Tongue (tissue), 2 donors: ENCODE results near the gene ITGA7. TPM values are rescaled to one million over a fixed set of nuclear protein-coding genes. Genes with fewer than 3 reads are reported as not detected.
"Not testable (repeated sequence)": the region's sequence is repeated elsewhere in the genome, so short reads cannot be mapped to it uniquely, and the experiment has no call there.

Source experiments
- DNase-seq: peaks from one replicate; pipeline ENCODE4 v3.0.0-alpha.2; 2015
- total RNA-seq: library from RNA; depleted of rRNA; stranded (reverse); fragments of >200 nt; gene quantifications from one replicate; pipeline ENCODE4 v1.2.3, GENCODE V29; 2014

The ITGA7 gene
- total RNA-seq, 1 donor from 2014 or later, result 278 TPM

DNA sequence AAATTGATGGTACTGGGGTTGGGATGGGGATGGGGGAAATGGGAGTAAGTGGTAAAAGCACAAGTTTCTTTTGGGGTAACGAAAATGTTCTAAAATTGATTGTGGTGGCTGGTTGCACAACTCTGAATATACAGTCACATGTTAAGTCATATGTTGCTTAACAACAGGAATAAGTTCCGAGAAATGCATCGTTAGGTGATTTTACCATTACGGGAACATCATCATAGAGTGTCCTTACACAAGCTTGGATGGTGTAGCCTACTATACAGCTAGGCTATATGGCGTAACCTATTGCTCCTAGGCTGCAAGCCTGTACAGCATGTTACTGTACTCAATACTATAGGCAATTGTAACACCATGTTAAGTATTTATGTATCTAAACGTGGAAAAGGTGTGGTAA, 31.0 kb downstream of the ITGA7 start:
- no peak for DNase-seq

DNA sequence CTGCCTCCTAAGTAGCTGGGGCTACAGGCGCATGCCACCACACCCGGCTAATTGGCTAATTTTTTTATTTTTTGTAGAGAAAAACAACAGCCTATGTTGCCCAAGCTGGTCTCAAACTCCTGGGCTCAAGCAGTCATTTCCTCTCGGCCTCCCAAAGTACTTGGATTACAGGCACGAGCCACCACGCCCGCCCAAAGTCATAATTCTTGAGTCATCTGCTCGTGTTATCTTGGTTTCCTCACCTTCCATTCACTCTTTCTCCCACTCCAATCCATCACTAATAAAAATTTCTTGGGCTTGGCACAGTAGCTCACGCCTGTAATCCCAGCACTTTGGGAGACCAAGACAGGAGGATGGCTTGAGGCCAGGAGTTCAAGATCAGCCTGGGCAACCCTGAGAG, 32.0 kb downstream of the ITGA7 start:
- no peak for DNase-seq

DNA sequence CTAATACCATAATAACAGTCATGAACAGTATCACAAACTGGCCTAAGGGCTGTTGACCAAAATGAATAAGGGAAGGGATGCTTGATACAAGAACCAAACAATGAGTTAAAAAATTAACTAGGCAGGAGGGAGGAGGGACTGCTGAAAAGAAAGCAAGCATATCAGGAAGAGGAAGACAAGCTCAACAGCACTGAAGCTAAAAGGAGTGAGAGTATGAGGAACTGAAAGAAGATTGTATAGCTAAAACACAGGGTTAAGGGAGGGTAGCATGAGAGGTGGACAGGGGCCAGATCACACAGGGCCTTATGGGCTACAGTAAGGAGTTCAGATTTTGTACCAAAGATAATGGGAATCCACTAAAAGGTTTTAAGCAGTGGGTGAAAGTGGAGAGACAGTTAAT, 34.1 kb downstream of the ITGA7 start:
- DNase-seq, result no peak

DNA sequence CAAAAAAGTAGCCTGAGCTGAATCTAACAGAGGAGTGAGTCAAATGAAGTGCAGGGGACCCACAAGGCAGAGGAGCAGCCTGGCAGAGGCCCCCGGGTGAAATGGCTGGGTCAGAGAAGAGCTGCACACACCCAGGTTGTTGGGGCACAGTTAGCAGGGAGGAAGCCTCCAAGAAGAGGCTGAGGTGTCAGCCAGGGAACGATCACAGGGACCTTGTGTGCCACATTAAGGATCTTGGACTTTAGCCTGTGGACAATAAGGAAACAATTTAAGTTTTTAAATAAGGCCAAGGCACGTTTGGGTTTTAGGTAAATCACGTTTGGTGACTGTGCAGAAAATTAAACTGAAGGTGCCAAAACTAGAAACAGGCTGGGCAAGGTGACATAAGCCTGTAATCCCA, 36.0 kb downstream of the ITGA7 start:
- DNase-seq, result no peak

DNA sequence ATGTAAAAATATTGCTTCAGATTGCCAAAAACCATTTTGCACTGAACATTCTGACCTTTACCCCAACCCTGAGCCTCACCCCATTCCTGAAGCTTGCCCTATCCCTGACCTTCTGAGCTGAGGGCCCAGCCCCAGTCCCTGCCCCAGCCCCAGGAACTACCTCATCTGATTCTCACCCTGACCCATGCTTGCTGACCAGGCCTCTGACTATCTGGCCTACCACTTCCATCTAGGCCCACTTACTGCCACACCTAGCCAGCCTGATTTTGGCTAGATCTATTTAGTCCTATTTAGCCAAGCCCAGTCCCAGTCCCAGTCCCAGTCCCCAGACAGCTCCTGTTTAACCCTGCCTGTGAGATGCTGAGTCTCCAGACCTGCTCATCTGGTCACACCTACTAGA, 37.4 kb downstream of the ITGA7 start:
- no peak for DNase-seq

DNA sequence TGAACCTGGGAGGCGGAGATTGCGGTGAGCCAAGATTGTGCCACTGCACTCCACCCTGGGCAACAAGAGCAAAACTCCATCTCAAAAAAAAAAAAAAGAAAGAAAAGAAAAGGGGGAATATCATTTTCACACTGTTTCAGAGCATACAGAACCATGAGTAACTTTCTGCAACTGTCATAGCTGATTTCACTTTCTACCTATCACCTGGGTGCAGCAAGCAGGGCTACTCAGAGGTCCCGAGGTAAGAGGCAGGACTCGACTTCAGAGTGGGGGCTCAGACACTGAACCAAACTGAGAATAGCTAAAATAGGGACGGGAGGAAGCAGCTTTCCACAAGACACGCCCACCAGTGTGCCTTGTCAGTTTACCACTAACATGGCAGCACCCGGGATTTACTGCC, 41.2 kb downstream of the ITGA7 start:
- no peak for DNase-seq

DNA sequence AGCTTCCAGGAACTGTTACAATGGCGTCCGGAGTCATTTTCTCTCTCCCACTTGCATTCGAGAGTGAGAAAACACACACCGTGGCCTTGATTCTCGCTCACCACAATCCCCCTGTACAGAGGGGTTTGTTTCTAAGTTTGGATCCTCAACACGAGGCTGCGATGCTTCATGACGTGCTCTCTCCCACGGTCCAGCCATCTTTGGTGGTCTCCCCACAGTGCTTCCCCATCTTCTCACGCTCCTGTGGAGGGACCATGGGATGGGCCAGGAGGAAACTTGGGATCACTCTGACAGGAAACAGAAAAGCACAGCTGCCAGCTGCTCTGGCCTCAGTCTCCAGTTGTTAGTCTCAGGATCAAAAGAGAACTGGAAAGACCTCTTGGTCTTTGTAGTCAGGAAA, 42.9 kb downstream of the ITGA7 start:
- DNase-seq, result no peak

DNA sequence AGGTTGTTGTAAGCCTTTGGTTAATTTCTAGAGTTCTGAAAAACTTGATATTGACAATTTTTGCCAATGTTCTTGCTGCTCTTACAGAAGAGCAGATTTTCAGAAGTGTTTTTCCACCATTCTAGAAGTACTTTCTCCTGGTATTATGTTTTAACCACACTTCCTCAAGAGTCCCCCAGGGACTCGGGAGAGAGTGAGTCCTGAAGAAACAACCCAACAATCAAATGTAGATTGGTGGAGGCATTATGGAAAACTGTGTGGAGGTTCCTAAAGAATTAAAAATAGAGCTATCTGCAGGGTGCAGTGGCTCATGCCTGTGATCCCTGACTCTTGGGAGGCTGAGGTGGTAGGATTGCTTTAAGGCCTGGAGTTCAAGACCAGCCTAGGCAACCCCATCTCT, 44.3 kb downstream of the ITGA7 start:
- DNase-seq, result no peak

DNA sequence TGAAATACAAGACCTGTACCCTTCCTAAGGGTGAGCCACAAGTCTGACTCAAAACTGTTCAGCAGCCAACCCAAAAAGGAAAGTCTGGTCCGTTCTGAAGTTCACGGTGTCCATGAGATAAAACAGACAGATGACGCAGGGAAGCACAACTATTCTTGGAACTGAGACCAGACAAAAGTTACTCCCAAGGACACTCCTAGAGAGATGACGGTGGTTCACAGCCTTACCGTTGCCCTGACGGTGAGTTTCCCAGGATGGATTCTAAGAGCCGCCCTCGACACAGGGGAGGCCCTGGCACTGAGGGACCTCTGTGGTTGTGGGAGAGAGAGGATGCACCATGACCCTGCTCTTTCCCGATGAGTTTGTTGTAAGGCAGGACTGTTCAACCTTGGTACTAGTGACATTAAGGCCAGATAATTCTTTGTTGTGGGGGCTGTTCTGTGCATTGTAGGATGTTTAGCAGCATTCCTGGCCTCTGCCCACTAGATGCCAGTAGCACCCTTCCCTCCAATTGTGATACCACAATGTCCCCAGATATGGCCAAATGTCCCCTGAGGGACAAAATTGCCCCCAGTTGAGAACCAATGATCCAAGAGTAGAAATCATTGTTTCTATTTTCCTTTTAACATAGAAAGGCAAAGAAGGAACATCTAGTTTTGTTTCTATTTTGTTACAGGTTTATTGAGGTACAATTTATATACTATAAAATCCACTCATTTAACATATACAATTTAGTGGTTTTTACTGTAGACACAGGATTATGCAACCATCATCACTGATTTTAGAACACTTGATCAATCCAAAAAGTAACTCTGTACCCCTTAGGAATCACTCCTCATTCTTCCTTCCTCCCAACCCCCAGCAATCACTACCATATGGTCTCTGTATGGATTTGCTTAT, 48.0 kb downstream of the ITGA7 start:
- DNase-seq, result peak; percentile 51

DNA sequence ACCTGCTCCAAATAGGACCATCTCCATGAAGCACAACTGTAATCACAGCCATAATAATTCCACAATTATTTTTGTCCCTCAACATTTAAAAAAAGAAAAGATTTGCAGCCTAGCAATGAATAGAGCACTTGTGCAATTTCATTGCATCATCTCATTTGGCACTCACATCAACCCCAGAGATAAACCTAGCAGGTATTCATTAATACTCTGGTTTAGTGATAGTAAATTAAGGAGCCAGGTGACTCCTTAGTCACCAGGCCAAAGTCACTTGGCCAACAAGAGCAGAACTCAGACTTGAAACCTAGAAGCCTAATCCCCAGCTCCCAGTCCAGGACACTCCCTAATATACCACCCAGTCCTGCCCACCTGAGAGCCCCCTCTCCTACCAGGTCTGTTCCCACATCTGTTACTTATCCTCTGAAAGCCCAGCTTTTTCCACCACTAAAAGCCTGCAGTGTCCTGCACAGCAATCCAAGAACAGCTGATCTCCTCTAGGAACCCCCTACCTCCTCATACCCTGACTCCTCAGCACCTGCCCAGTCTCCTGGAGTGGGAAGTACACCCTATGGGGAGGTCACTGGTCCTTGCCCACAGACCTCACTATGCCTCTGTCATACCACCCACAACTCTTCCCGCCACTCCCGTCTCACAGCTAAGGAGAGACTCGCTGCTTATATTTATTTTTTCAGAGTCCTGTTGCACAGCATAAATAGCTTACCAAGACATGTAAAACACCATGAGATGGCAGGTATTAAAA, 48.9 kb downstream of the ITGA7 start:
- DNase-seq, result no peak

DNA sequence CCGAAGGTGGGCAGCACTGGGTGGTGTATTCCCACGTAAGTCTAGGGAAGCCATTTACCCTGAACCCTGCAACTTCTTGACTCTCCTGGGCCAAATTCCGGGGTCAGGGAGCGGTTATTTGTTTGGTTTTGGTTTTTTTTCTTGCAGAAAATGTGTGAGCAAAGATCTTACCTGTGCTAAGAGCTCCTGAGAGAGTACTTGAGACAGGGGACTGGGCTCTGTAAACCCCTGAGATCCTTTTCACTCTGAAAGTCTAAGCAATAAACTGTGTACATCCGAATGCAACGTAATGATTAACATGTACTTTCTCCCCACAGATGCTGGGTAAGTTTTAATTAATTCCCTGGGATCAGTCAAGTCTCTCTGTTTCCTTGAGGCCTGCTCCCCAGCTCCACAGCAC, 49.5 kb downstream of the ITGA7 start:
- no peak for DNase-seq

DNA sequence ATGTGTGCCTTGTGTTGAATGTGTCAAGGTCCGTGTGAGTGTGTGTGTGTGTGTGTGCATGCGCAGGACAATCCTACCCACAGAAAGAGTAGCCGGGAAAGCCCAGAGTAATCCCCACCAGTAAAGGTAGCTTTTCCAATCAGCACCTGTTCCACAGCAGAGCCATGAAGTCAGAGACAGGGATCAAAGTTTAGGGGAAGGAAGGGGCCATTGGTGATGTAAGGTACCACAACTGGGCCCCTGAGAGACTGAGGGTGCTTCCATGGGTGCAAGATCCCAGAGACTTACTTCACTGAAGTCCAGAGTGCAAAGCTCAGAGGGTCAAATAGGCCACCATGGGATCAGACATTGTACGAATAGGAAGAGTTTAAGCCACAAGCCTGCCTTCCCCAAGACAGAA, 50.5 kb downstream of the ITGA7 start:
- no peak for DNase-seq

DNA sequence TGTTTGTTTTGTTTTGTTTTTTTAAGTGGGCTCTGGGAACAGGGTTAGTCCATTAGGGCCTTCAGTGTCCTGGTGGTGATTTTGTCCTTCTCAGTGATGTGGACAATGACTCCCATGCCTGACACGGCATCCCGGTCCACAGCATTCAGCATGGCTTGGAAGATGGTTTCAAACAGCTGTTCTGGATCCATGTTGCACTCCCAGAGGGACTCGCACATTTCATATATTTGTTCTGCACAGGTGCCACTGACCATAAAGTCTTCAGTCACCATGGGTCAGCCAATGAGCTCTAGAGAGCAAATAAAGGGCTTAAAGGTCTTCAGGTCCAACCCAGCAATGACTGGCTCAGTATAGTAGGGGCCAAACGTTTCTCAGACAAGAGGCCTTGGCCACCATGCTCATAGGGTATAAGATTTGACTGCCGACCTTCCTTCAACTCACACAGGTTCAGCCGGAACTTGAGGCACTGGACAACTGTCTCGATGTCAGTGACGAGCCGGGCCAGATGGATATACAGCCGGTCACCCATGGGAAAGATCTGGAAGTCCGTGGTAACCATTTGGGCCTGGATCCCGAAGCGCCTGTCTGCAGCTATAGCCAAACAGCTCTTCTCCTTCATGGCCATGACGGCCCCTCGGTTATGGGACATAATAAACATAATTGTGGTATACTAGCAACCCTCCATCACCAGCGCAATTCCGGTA, 53.0 kb downstream of the ITGA7 start:
- DNase-seq, result peak; percentile 56

DNA sequence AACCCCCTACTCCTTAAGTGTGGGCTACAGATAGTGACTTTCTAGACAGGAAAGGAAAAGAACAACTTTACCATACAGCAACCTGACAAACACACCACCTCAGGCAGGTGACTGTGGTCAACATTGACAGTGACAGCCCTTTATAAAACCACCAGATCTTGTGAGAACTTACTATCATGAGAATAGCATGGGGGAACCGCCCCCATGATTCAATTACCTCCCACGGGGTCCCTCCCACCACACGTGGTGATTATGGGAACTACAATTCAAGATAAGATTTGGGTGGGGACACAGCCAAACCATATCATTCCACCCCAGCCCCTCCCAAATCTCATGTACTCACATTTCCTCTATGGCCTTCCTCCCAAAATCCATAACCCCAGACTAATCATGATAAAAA, 54.7 kb downstream of the ITGA7 start:
- DNase-seq, result no peak

DNA sequence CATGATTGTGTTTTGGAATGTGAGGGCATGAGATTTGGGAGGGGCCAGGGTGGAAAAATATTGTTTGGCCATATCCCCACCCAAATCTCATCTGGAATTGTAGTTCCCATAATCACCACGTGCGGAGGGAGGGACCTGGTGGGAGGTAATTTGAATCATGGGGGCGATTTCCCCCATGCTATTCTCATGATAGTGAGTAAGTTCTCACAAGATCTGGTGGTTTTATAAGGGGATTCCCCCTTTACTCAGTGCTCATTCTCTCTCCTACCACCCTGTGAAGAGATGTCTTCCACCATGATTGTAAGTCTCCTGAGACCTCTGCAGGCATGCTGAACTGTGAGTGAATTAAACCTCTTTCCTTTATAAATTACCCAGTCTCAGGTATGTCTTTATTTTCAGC, 55.4 kb downstream of the ITGA7 start:
- no peak for DNase-seq

DNA sequence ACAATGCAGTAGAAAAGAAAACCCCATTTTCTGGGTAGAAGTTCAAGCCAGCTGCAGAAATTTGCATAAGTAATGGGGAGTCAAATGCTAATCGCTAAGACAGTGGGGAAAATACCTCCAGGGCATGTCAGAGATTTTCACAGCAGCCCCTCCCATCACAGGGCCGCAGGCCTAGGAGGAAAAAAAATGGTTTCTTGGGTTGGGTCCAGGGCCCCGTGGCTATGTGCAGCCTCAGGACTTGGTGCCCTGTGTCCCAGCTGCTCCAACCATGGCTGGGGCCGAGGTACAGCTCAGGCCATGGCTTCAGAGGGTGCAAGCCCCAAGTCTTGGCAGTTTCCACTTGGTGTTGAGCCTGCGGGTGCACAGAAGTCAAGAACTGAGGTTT, 56.4 kb downstream of the ITGA7 start:
- DNase-seq, result no peak

DNA sequence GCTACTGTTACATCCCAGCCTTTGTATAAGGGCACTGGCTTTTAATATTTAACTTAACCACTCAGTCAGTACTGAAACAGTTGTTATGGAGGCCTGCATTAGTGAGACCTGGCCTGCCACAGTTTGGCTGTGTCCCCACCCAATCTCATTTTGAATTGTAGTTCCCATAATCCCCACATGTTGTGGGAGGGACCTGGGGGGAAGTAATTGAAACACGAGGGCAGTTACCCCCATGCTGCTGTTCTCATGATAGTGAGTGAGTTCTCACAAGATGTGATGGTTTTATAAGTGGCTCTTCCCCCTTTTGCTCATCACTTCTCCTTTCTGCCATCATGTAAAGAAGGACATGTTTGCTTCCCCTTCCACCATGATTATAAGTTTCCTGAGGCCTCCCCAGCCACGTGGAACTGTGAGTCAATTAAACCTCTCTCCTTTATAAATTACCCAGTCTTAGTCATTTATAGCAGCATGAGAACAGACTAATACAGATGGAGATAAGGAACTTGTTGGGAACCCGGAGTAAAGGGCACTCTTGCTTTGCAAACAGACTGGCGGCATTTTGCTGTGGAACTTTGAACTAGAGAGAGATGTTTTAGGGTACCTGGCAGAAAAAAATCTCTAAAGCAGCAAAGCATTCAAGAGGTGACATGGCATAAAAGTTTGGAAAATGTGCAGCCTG, 56.9 kb downstream of the ITGA7 start:
- not testable (repeated sequence) for DNase-seq

DNA sequence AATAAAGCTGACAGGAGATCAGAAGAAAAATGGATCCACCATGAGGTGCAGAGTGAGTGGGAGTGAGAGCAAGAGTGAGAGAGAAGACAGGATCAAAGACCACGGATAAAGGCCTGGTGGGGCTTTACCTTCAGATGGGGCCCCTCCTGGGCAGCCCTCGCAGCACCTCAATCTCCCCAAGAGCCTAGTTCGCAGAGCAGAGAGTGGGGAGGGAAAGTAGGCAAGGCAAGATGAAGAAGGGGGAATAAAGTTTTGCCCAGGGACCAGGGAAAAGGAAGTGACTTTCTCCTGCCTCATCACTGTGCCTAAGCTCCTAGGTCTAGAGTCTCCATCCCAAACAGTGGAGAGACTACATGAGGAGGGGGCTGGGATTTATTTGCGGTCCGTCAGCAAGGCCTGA, 60.7 kb downstream of the ITGA7 start:
- no peak for DNase-seq

DNA sequence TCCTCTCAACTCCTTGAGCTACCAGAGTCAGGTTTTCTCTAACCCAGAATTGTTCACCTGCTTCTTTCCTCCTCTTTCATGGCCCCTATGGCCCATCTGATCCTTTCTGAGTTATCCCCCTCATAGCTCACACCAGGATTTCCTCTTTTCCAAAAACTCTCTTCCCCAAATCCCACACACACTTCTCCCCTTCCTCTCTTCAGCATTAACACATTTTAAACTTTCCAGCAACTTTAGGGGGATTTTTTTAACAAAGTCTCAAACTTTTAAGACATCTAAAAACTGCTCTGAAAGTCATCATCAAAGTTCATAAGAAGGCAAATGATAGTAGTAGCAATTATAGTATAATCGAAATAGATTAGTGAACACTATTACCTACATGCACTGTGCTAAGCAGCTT, 63.1 kb downstream of the ITGA7 start:
- DNase-seq, result no peak

DNA sequence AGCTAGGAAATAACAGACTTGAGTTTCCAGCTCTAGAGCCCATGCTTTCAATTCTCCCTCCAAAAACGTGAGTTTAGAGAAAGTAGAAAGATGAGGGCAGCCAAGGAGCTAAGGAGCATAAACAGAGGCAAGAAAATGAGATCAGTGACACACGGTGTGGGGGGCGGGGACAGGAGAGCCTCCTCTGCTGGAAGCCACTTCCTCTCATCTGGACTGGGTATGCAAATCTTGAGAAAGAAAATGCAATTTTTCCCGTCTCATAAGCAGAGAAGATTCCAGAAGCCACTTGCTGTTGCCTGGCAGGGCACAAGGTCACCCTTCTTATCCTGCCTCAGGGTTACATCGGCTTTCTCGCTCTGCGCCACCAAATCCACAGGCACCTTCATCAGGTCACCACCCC, 65.0 kb downstream of the ITGA7 start:
- DNase-seq, result no peak

DNA sequence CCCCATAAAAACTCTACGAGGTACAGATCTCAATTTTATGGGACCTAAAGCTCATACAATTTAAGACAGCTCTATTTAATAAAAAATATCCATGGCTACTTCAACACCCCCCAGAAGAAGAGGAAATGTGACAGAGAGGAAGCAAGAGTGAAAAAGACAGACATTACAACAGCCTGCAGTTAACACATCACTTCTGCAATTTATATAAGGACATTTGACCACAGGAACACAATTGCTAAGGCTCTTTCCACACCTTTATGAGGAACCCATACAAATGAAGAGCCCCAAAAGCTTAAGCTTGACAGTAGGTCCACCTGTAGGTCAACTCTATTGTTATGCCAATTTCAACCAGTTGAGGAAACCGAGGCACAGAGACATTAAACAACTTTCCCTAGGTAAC, 65.4 kb downstream of the ITGA7 start:
- DNase-seq, result no peak

DNA sequence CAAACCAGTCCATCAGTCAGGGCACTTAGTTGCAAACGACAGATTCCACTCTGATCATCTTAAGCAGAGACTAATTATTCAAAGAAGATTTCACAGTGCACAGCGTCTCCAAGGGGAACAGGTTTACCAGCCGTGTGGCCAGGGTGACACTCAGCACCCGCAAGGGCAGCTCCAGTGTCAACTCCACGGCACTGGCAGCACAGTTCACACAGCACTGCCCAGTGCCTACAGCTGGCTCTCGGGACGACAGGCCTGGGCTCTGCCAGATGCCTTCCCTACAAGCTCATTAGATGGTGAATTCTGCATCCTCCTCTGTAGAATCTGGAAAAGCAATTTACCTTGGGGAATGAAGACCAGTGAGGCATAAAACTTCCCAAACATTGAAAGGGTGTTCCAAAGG, 66.1 kb downstream of the ITGA7 start:
- DNase-seq, result no peak

DNA sequence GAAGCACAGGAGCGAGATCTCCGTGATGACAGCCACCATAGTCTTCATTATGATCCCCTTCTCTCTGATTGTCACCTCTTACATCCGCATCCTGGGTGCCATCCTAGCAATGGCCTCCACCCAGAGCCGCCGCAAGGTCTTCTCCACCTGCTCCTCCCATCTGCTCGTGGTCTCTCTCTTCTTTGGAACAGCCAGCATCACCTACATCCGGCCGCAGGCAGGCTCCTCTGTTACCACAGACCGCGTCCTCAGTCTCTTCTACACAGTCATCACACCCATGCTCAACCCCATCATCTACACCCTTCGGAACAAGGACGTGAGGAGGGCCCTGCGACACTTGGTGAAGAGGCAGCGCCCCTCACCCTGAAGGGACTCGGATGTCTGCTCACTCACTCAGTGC, 70.2 kb downstream of the ITGA7 start:
- DNase-seq, result no peak
